ENCODE data around the gene UBE2I.

The UBE2I gene

GRCh38 chr16:1354815-1355540 lies 45.5 kb downstream of the UBE2I start:
- H3K27ac ChIP-seq: no peak overlapping the region
- DNase-seq (ENCODE audit: low read depth, low spot score): no peak

GRCh38 chr16:1355591-1355990 lies 46.2 kb downstream of the UBE2I start:
- no peak for DNase-seq (ENCODE audit: low read depth, low spot score)
- H3K27ac ChIP-seq: no peak overlapping the region

GRCh38 chr16:1356061-1356900 lies 46.8 kb downstream of the UBE2I start:
- H3K27ac ChIP-seq: no peak overlapping the region
- DNase-seq (ENCODE audit: low read depth, low spot score): no peak

- DNase-seq (ENCODE audit: low read depth, low spot score): no peak
- H3K27ac ChIP-seq: no peak overlapping the region
These were observed 48.6 kb downstream of the UBE2I start for GRCh38 chr16:1357906-1358566.

GRCh38 chr16:1361685-1362360 lies 52.4 kb downstream of the UBE2I start:
- DNase-seq (ENCODE audit: low read depth, low spot score): no peak
- H3K27ac ChIP-seq: no peak overlapping the region

GRCh38 chr16:1362807-1363206 lies 53.4 kb downstream of the UBE2I start:
- no peak overlapping the region for H3K27ac ChIP-seq
- no peak for DNase-seq (ENCODE audit: low read depth, low spot score)

- DNase-seq (ENCODE audit: low read depth, low spot score): no peak
- H3K27ac ChIP-seq: no peak overlapping the region
These were observed 54.1 kb downstream of the UBE2I start for GRCh38 chr16:1363501-1364041.

- no peak for DNase-seq (ENCODE audit: low read depth, low spot score)
These were observed 55.1 kb downstream of the UBE2I start for GRCh38 chr16:1364510-1364909.

GRCh38 chr16:1366060-1366711 lies 56.8 kb downstream of the UBE2I start:
- H3K27ac ChIP-seq: no peak overlapping the region
- no peak for DNase-seq (ENCODE audit: low read depth, low spot score)

More at GRCh38 chr16:1364510-1364909, 55.1 kb downstream of the UBE2I start:
- no peak overlapping the region for H3K27ac ChIP-seq

GRCh38 chr16:1366712-1367299 lies 57.4 kb downstream of the UBE2I start:
- no peak for DNase-seq (ENCODE audit: low read depth, low spot score)
- H3K27ac ChIP-seq: no peak overlapping the region

- no peak for DNase-seq (ENCODE audit: low read depth, low spot score)
These were observed 58.2 kb downstream of the UBE2I start for GRCh38 chr16:1367486-1368174.

GRCh38 chr16:1371054-1371978 lies 61.9 kb downstream of the UBE2I start:
- H3K27ac ChIP-seq: no peak overlapping the region
- no peak for DNase-seq (ENCODE audit: low read depth, low spot score)

More at GRCh38 chr16:1367486-1368174, 58.2 kb downstream of the UBE2I start:
- no peak overlapping the region for H3K27ac ChIP-seq

- no peak overlapping the region for H3K27ac ChIP-seq
- DNase-seq (ENCODE audit: low read depth, low spot score): no peak
These were observed 63.0 kb downstream of the UBE2I start for GRCh38 chr16:1372292-1372950.

- H3K27ac ChIP-seq: no peak overlapping the region
- no peak for DNase-seq (ENCODE audit: low read depth, low spot score)
These were observed 65.2 kb downstream of the UBE2I start for GRCh38 chr16:1374418-1375297.

- no peak overlapping the region for H3K27ac ChIP-seq
- no peak for DNase-seq (ENCODE audit: low read depth, low spot score)
These were observed 65.8 kb downstream of the UBE2I start for GRCh38 chr16:1375298-1375640.

- no peak overlapping the region for H3K27ac ChIP-seq
- DNase-seq (ENCODE audit: low read depth, low spot score): no peak
These were observed 66.4 kb downstream of the UBE2I start for GRCh38 chr16:1375741-1376410.

Data from epithelial cell of prostate (primary cell).